Measurements from ENCODE around the gene REEP1. TPM values are rescaled to one million over a fixed set of nuclear protein-coding genes. Genes with fewer than 3 reads are reported as not detected.

REEP1 gene, protein sequence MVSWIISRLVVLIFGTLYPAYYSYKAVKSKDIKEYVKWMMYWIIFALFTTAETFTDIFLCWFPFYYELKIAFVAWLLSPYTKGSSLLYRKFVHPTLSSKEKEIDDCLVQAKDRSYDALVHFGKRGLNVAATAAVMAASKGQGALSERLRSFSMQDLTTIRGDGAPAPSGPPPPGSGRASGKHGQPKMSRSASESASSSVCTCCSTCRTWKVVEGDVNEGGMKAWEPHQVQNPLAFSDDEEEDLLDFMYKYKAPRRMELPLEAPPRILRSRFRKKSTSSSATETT
- total RNA-seq (2021; fragmentation: NEBNext Ultra II Directional; extraction: Animal tissue kit (Norgen Biotek cat#: 25700)), result 1.5 TPM in 2 replicates
- polyA plus RNA-seq (2011; rRNA removed), result 0.44 and 0.74 TPM in 2 replicates
- polyA plus RNA-seq (2011; cell fraction: cytosol; rRNA removed), result 0.80 TPM
- 1.5 TPM for polyA plus RNA-seq (2011; cell fraction: nucleus; rRNA removed)
- 0.71 to 0.86 TPM (median 0.74 TPM) in 4 replicates for polyA plus RNA-seq (2012, experiment 1 of 2)
- 0.09 TPM for polyA plus RNA-seq (2012, experiment 2 of 2)
- polyA plus RNA-seq (2013, experiment 1 of 2), result 1.2 TPM
- 1.0 TPM for polyA plus RNA-seq (2013, experiment 2 of 2)
- 0.88 and 1.5 TPM in 2 replicates for polyA minus RNA-seq (2011; rRNA and poly(A)+ RNA removed)
- polyA minus RNA-seq (2011; cell fraction: cytosol; rRNA and poly(A)+ RNA removed), result 0.73 TPM
- polyA minus RNA-seq (2011; cell fraction: nucleus; rRNA and poly(A)+ RNA removed), result 1.6 TPM
- long read RNA-seq, experiment 1, partial matches to known transcripts, result 0 of 1 reads
- long read RNA-seq, experiment 1, other reads (novel, unspliced or antisense), result 0 of 1 reads
- long read RNA-seq, experiment 2, partial matches to known transcripts, result 0 of 2 reads
- long read RNA-seq, experiment 2, other reads (novel, unspliced or antisense), result 2 of 2 reads

DNA sequence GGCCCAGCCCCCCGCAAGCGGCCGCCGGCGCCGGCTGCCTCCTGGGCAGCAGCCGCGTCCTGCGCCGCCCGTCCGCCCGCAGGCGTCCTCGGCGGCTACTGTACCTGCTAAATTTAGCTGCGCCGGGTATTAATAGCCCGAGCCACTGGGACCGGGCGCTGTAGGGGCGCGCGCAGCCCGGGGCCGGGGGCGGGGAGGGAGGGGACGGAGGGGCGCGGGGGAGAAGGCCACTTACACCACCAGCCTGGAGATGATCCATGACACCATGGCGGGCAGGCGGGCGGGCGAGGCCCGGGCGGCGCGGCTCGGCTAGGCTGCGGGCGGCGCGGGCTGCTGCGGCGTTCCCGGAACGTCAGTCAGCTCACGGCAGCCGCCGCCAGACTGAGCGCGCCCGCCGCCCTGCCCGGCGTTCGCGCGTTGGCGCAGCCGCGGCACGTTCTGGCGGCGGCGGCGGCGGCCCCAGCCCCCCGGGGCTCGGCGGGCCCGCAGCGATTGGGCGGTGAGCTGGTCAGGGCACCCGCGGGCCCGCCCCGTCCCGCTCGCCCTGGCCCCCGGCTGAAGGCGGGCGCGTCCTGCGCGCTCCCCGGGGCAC is at the start of gene REEP1:
Gene REEP1 (minus strand): TSS at position 383 of the 592 bp plus-strand sequence. CDS start 116 bp downstream, at position 267.
- Histone ChIP-seq H3K36me3 (ENCODE audit: control insufficient read depth in 2 of 4, insufficient read depth in 4 of 4, low read length in 3 of 4) (no peaks in the 10 kb centered on the region; a peak in 1 of 8 replicates), H4K8ac (ENCODE audit: extremely low read depth, insufficient read depth, low read length) (no peak within 1 kb of the TSS), H2BK15ac (ENCODE audit: low read length) (no peak within 1 kb of the TSS), H3K23me2 (ENCODE audit: low read depth, low read length) (peaks cover 6% of the 10 kb centered on the region), H3K4me3 (ENCODE audit: extremely low read depth in 1 of 4, insufficient read depth in 2 of 4, low read depth in 3 of 4, low read length in 4 of 4) (peak within 1 kb of the TSS; percentile 43 to 68 (median 52)), H3K27me3 (replicated peaks in 1 of 4; ENCODE audit: control insufficient read depth in 3 of 4, extremely low read depth in 1 of 4, insufficient read depth in 3 of 4, low read length in 3 of 4) (peaks cover 22 to 55% (median 46%) of the 10 kb centered on the region in 4 experiments), H2AFZ (ENCODE audit: low read length) (peak within 1 kb of the TSS; percentile 78), H3K9ac (replicated peaks in 1 of 4; ENCODE audit: extremely low read depth in 1 of 4, low read depth in 3 of 4, low read length in 3 of 4) (peak within 1 kb of the TSS in 1 of 4 experiments; percentile 8; a peak in 1 of 7 replicates), H3K23ac (ENCODE audit: insufficient read length) (no peak within 1 kb of the TSS), H4K5ac (ENCODE audit: insufficient read length, low read depth, low read length) (no peak within 1 kb of the TSS), H3K14ac (ENCODE audit: insufficient read length) (no peak within 1 kb of the TSS), H2BK20ac (ENCODE audit: low read length) (no peak within 1 kb of the TSS), H2AK5ac (ENCODE audit: low read depth, low read length) (no peak within 1 kb of the TSS), H3K79me2 (ENCODE audit: control insufficient read depth in 1 of 2, insufficient read depth in 2 of 2, low read length in 2 of 2) (no peaks in the 10 kb centered on the region), H3K79me1 (ENCODE audit: low read depth, low read length) (no peaks in the 10 kb centered on the region), H3K4me1 (replicated peaks in 1 of 4; ENCODE audit: control insufficient read depth in 3 of 4, insufficient read depth in 4 of 4, low read length in 3 of 4) (peaks cover 0 to 3% (median 3%) of the 10 kb centered on the region in 4 experiments; a peak in 5 of 7 replicates), H3K18ac (ENCODE audit: extremely low read depth, low read length) (no peak within 1 kb of the TSS), H2BK5ac (ENCODE audit: low read depth, low read length) (no peak within 1 kb of the TSS), H2BK12ac (ENCODE audit: low read depth, low read length) (no peak within 1 kb of the TSS), H3K56ac (replicated peaks; ENCODE audit: insufficient read length, low read depth, low read length) (no peak within 1 kb of the TSS), H3K4ac (replicated peaks; ENCODE audit: insufficient read length, low read depth, low read length) (no peak within 1 kb of the TSS), H3K27ac (ENCODE audit: low read depth, low read length) (no peak within 1 kb of the TSS), H3K9me3 (ENCODE audit: insufficient read depth in 2 of 2, low read depth in 1 of 2, low read length in 1 of 2) (no peaks in the 10 kb centered on the region), H2BK120ac (replicated peaks; ENCODE audit: low read depth, low read length) (no peak within 1 kb of the TSS), H3K4me2 (ENCODE audit: insufficient read depth in 1 of 2, low read depth in 2 of 2, low read length in 2 of 2) (peak within 1 kb of the TSS; percentile 91 to 94), H4K20me1 (replicated peaks in 1 of 2; ENCODE audit: control insufficient read depth in 1 of 2, insufficient read depth in 2 of 2, low read length in 2 of 2) (peaks cover 1 to 4% of the 10 kb centered on the region in 2 experiments), H4K91ac (replicated peaks; ENCODE audit: insufficient read length, low read length) (no peak within 1 kb of the TSS)
- ChIA-PET CTCF (ENCODE audit: partially characterized antibody) (interaction anchor here (0.7 to 3.0 kb wide), 9 partner anchors 10 to 40 kb away, joined by 3 to 12 read pairs (median 5); no protein-coding TSS in a partner anchor), POLR2A (ENCODE audit: partially characterized antibody) (interaction anchor here (1.0 to 1.4 kb wide), 2 partner anchors 12 to 105 kb away, joined by 3 read pairs; no protein-coding TSS in a partner anchor)
- TF ChIP-seq NANOG (IDR thresholded peaks at IDR 0.05; ENCODE audit: insufficient read depth, low read depth, low read length, poor library complexity, severe bottlenecking) (no peak), POU5F1 (IDR thresholded peaks at IDR 0.05; ENCODE audit: low read depth, low read length) (no peak), SIX5 (IDR thresholded peaks at IDR 0.05; ENCODE audit: low read depth, low read length) (no peak), SP2 (IDR thresholded peaks at IDR 0.05; ENCODE audit: low read length) (no peak)
- WGBS, 2 experiments (ENCODE audit: extremely low coverage in 1 of 2, insufficient coverage in 1 of 2, insufficient read length in 1 of 2, insufficient replicate concordance in 2 of 2, low coverage in 1 of 2, low lambda C conversion rate in 2 of 2, missing lambda C conversion rate in 1 of 2), result no CpG with 5 or more reads among the region's 87 CpGs
- no peak for DNase-seq (ENCODE audit: low read depth in 1 of 2, low spot score in 2 of 2)
- FAIRE-seq, result no peak

Measured in H1 (cell line).